K562 (cell line): ENCODE measurements around the gene CAPRIN2. TPM values are rescaled to one million over a fixed set of nuclear protein-coding genes. Genes with fewer than 3 reads are reported as not detected.

Experiments used
- CCNT2 ChIP-seq: IDR thresholded peaks from 2 replicates; pipeline ENCODE4 v1.6.1; 2011; ENCODE audit warnings: borderline replicate concordance, low read depth, mild to moderate bottlenecking, moderate library complexity, mixed read lengths, low read length; ENCODE audit not compliant: insufficient read length; ENCODE audit errors: extremely low read depth
- HIVEP1 ChIP-seq: fragments of 250-450 bp; sonication (Bioruptor Pico); IDR thresholded peaks from 2 replicates; pipeline ENCODE4 v1.4.0; 2020; ENCODE audit warnings: mild to moderate bottlenecking
- LARP7 ChIP-seq: fragments of 450-650 bp; IDR thresholded peaks from 2 replicates; pipeline ENCODE4 v1.6.1; 2016
- MITF ChIP-seq: IDR thresholded peaks from 2 replicates; pipeline ENCODE4 v1.6.1; 2014; ENCODE audit warnings: antibody characterized with exemption
- NFXL1 ChIP-seq: fragments of 450-650 bp; formaldehyde crosslinking; IDR thresholded peaks from 2 replicates; pipeline ENCODE4 v1.4.0; 2021; ENCODE audit warnings: mild to moderate bottlenecking
- SMARCE1 ChIP-seq: fragments of 450-650 bp; IDR thresholded peaks from 2 replicates; pipeline ENCODE4 v1.7.1; 2016; ENCODE audit warnings: mild to moderate bottlenecking
- SRSF9 ChIP-seq: fragments of 200-400 bp; formaldehyde crosslinking; IDR thresholded peaks from 2 replicates; pipeline ENCODE4 v1.6.1; 2017; ENCODE audit warnings: low read depth, low read length, borderline replicate concordance
- ZNF134 ChIP-seq: fragments of 250-450 bp; sonication (Bioruptor Pico); conservative IDR thresholded peaks from 2 replicates; pipeline ENCODE4 v1.4.0; 2020
- ZNF175 ChIP-seq: fragments of 200-800 bp; sonication (Bioruptor generic); IDR thresholded peaks from 2 replicates; pipeline ENCODE4 v1.6.1; 2016; ENCODE audit warnings: low read depth, mild to moderate bottlenecking, missing genetic modification characterization, missing compliant biosample characterization
- ZNF445 ChIP-seq: fragments of 250-450 bp; sonication (Bioruptor Pico); IDR thresholded peaks from 2 replicates; pipeline ENCODE4 v1.4.0; 2020; ENCODE audit warnings: low read depth, mild to moderate bottlenecking, moderate library complexity
- polyA plus RNA-seq, 8 experiments: library from polyadenylated mRNA; depleted of rRNA in 4 of 8; stranded (reverse) in 5 of 8; unstranded in 3 of 8; fragments of >200 nt; fragmentation: Nextera tagmentation in 2 of 8; fragmentation: Illumina TruSeq in 1 of 8; extraction: Ambion mirVana in 2 of 8; extraction: Trizol in 1 of 8; gene quantifications; 2 replicates each; pipeline versions ENCODE4 v1.2.1 to v1.2.3, GENCODE V29; 2011 to 2014; ENCODE audit warnings: inconsistent platforms in 1 of 8, missing spikeins in 1 of 8
- total RNA-seq, 7 experiments: library from RNA; depleted of rRNA in 6 of 7; stranded (reverse); fragments of >200 nt in 6 of 7; fragmentation: Illumina TruSeq in 2 of 7; extraction: Trizol in 2 of 7; gene quantifications; 2 replicates each; pipeline versions ENCODE4 v1.2.1 to v1.2.3, GENCODE V29; 2011 to 2021; ENCODE audit warnings: low replicate concordance in 1 of 7
- TF ChIP-seq, protein P1 (sequence below): fragments of 450-650 bp; IDR thresholded peaks from 2 replicates; pipeline ENCODE4 v1.6.1; 2016; ENCODE audit warnings: mild to moderate bottlenecking, moderate library complexity
- TF ChIP-seq, protein P2 (sequence below): sonication (generic); formaldehyde crosslinking; IDR thresholded peaks from 2 replicates; pipeline ENCODE4 v1.8.0; 2022; ENCODE audit warnings: missing genetic modification reagents, mild to moderate bottlenecking, moderate library complexity, borderline replicate concordance

Gene CAPRIN2
- total and polyA plus RNA-seq, 9 of the 15 experiments (the other 6 are each of a cell fraction or from before 2014, with no cell fraction given) = 2.3 to 14.5 (median 8.9) TPM

- TF ChIP-seq LARP7 (peak; percentile 55; the same call in 1 of the 2 replicates), ZNF175 (CRISPR knock-in tag) (no peak), CCNT2 (no peak), HIVEP1 (no peak), ZNF445 (CRISPR knock-in tag) (no peak), SRSF9 (no peak), NFXL1 (CRISPR knock-in tag) (no peak), ZNF134 (no peak), MITF (no peak), SMARCE1 (peak; percentile 56; the same call in 1 of the 2 replicates)
- TF ChIP-seq, protein P1, sequence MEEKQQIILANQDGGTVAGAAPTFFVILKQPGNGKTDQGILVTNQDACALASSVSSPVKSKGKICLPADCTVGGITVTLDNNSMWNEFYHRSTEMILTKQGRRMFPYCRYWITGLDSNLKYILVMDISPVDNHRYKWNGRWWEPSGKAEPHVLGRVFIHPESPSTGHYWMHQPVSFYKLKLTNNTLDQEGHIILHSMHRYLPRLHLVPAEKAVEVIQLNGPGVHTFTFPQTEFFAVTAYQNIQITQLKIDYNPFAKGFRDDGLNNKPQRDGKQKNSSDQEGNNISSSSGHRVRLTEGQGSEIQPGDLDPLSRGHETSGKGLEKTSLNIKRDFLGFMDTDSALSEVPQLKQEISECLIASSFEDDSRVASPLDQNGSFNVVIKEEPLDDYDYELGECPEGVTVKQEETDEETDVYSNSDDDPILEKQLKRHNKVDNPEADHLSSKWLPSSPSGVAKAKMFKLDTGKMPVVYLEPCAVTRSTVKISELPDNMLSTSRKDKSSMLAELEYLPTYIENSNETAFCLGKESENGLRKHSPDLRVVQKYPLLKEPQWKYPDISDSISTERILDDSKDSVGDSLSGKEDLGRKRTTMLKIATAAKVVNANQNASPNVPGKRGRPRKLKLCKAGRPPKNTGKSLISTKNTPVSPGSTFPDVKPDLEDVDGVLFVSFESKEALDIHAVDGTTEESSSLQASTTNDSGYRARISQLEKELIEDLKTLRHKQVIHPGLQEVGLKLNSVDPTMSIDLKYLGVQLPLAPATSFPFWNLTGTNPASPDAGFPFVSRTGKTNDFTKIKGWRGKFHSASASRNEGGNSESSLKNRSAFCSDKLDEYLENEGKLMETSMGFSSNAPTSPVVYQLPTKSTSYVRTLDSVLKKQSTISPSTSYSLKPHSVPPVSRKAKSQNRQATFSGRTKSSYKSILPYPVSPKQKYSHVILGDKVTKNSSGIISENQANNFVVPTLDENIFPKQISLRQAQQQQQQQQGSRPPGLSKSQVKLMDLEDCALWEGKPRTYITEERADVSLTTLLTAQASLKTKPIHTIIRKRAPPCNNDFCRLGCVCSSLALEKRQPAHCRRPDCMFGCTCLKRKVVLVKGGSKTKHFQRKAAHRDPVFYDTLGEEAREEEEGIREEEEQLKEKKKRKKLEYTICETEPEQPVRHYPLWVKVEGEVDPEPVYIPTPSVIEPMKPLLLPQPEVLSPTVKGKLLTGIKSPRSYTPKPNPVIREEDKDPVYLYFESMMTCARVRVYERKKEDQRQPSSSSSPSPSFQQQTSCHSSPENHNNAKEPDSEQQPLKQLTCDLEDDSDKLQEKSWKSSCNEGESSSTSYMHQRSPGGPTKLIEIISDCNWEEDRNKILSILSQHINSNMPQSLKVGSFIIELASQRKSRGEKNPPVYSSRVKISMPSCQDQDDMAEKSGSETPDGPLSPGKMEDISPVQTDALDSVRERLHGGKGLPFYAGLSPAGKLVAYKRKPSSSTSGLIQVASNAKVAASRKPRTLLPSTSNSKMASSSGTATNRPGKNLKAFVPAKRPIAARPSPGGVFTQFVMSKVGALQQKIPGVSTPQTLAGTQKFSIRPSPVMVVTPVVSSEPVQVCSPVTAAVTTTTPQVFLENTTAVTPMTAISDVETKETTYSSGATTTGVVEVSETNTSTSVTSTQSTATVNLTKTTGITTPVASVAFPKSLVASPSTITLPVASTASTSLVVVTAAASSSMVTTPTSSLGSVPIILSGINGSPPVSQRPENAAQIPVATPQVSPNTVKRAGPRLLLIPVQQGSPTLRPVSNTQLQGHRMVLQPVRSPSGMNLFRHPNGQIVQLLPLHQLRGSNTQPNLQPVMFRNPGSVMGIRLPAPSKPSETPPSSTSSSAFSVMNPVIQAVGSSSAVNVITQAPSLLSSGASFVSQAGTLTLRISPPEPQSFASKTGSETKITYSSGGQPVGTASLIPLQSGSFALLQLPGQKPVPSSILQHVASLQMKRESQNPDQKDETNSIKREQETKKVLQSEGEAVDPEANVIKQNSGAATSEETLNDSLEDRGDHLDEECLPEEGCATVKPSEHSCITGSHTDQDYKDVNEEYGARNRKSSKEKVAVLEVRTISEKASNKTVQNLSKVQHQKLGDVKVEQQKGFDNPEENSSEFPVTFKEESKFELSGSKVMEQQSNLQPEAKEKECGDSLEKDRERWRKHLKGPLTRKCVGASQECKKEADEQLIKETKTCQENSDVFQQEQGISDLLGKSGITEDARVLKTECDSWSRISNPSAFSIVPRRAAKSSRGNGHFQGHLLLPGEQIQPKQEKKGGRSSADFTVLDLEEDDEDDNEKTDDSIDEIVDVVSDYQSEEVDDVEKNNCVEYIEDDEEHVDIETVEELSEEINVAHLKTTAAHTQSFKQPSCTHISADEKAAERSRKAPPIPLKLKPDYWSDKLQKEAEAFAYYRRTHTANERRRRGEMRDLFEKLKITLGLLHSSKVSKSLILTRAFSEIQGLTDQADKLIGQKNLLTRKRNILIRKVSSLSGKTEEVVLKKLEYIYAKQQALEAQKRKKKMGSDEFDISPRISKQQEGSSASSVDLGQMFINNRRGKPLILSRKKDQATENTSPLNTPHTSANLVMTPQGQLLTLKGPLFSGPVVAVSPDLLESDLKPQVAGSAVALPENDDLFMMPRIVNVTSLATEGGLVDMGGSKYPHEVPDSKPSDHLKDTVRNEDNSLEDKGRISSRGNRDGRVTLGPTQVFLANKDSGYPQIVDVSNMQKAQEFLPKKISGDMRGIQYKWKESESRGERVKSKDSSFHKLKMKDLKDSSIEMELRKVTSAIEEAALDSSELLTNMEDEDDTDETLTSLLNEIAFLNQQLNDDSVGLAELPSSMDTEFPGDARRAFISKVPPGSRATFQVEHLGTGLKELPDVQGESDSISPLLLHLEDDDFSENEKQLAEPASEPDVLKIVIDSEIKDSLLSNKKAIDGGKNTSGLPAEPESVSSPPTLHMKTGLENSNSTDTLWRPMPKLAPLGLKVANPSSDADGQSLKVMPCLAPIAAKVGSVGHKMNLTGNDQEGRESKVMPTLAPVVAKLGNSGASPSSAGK = peak; percentile 84
- TF ChIP-seq, protein P2, sequence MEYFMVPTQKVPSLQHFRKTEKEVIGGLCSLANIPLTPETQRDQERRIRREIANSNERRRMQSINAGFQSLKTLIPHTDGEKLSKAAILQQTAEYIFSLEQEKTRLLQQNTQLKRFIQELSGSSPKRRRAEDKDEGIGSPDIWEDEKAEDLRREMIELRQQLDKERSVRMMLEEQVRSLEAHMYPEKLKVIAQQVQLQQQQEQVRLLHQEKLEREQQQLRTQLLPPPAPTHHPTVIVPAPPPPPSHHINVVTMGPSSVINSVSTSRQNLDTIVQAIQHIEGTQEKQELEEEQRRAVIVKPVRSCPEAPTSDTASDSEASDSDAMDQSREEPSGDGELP (CRISPR knock-in tag) = peak; percentile 26; the same call in 1 of the 2 replicates
These were observed 59.3 kb downstream of the CAPRIN2 start, which contains the start of gene IPO8 (continued) for GRCh38 chr12:30695199-30696102.
